ENCODE results near the gene CREB3L1. TPM values are rescaled to one million over a fixed set of nuclear protein-coding genes. Genes with fewer than 3 reads are reported as not detected.

CREB3L1 gene
- total and polyA plus RNA-seq, 2 donors from 2014 or later = 2.5 to 7.3 TPM

DNA sequence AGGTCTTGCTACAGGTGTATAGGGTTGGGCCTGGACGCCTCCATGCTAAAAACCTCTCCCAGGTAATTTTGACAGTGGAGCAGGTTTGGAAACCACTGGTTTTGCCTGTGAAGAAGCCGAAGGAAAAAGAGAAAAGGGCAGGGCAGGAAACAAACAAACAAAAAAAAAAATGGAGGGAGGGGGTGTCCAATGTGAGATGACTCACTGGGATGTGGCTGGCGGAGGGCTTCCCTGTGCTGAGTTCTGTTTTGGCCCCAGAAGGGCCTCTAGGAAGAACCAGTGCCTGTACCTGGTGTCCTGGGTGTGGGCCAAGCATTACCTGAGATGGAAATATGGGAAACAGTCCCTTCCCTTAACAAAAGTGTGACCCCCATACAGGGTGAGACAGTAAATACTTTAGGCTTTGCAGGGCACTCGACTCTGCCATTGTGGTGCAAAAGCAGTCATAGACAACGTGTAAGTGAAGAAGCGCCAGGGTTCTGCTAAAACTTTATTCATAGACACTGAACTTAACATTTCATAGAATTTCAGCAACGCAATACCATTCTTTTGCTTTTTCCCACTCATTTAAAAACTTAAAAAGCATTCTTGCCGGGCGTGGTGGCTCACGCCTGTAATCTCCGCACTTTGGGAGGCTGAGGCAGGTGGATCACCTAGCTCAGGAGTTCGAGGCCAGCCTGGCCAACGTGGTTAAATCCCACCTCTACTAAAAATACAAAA is 60.3 kb downstream of the CREB3L1 start:
- no peak for DNase-seq
- no peak overlapping the region for H3K27ac ChIP-seq (ENCODE audit: low read depth in 2 of 2, low read length in 2 of 2)
- H3K27me3 ChIP-seq (ENCODE audit: control insufficient read depth, insufficient read depth, low read length) = no peaks in the 10 kb centered on the region
- no peaks in the 10 kb centered on the region for H3K9me3 ChIP-seq (ENCODE audit: control insufficient read depth in 2 of 3, insufficient read depth in 1 of 3, low read length in 3 of 3)
- H3K9ac ChIP-seq (ENCODE audit: low read length in 3 of 3) = no peak overlapping the region
- FAIRE-seq = no peak
- H3K36me3 ChIP-seq (ENCODE audit: control insufficient read depth in 2 of 3, insufficient read depth in 3 of 3, low read length in 3 of 3) = no peaks in the 10 kb centered on the region
- intact Hi-C loops (cut with DNase I) = no loop called here
- no peak overlapping the region for H3K4me3 ChIP-seq (ENCODE audit: low read length in 3 of 3)
- TF ChIP-seq, protein P1, sequence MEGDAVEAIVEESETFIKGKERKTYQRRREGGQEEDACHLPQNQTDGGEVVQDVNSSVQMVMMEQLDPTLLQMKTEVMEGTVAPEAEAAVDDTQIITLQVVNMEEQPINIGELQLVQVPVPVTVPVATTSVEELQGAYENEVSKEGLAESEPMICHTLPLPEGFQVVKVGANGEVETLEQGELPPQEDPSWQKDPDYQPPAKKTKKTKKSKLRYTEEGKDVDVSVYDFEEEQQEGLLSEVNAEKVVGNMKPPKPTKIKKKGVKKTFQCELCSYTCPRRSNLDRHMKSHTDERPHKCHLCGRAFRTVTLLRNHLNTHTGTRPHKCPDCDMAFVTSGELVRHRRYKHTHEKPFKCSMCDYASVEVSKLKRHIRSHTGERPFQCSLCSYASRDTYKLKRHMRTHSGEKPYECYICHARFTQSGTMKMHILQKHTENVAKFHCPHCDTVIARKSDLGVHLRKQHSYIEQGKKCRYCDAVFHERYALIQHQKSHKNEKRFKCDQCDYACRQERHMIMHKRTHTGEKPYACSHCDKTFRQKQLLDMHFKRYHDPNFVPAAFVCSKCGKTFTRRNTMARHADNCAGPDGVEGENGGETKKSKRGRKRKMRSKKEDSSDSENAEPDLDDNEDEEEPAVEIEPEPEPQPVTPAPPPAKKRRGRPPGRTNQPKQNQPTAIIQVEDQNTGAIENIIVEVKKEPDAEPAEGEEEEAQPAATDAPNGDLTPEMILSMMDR (IDR thresholded peaks at IDR 0.05; ENCODE audit: borderline replicate concordance, extremely low read depth, insufficient read depth) = no peak
- peaks cover 0 to 29% (median 0%) of the 10 kb centered on the region in 3 donors for H3K4me1 ChIP-seq (ENCODE audit: control insufficient read depth in 2 of 3, insufficient read depth in 2 of 3, low read depth in 1 of 3, low read length in 3 of 3)

DNA sequence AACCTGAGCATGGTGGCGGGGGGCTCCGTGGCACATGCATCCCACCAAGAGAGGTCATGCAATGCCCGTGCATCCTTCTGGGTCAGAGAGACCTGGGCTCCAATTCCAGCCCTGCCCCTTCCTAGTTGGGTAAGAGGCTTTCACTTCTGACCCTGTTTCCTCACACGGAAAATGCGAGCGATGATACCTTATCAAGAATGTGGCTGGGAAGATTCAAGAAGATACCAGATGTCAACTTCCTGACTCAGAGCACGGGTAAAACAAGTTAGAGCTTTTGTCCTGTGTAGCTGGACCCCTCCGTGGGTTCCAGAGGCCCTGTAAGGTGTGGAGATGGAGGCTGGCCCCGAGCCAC is 61.1 kb downstream of the CREB3L1 start:
- no peaks in the 10 kb centered on the region for H3K9me3 ChIP-seq (ENCODE audit: control insufficient read depth in 2 of 3, insufficient read depth in 1 of 3, low read length in 3 of 3)
- TF ChIP-seq, protein P1 (IDR thresholded peaks at IDR 0.05; ENCODE audit: borderline replicate concordance, extremely low read depth, insufficient read depth) = no peak
- H3K27me3 ChIP-seq (ENCODE audit: control insufficient read depth, insufficient read depth, low read length) = no peaks in the 10 kb centered on the region
- intact Hi-C loops (cut with DNase I) = no loop called here
- H3K36me3 ChIP-seq (ENCODE audit: control insufficient read depth in 2 of 3, insufficient read depth in 3 of 3, low read length in 3 of 3) = no peaks in the 10 kb centered on the region
- peaks cover 0 to 26% (median 0%) of the 10 kb centered on the region in 3 donors for H3K4me1 ChIP-seq (ENCODE audit: control insufficient read depth in 2 of 3, insufficient read depth in 2 of 3, low read depth in 1 of 3, low read length in 3 of 3)
- H3K27ac ChIP-seq (ENCODE audit: low read depth in 2 of 2, low read length in 2 of 2) = peak overlapping the region; percentile 76 to 90
- H3K9ac ChIP-seq (ENCODE audit: low read length in 3 of 3) = peak overlapping the region in 1 of 3 donors; percentile 67
- no peak for DNase-seq
- no peak for FAIRE-seq
- H3K4me3 ChIP-seq (ENCODE audit: low read length in 3 of 3) = peak overlapping the region in 2 of 3 donors; percentile 29 to 55

DNA sequence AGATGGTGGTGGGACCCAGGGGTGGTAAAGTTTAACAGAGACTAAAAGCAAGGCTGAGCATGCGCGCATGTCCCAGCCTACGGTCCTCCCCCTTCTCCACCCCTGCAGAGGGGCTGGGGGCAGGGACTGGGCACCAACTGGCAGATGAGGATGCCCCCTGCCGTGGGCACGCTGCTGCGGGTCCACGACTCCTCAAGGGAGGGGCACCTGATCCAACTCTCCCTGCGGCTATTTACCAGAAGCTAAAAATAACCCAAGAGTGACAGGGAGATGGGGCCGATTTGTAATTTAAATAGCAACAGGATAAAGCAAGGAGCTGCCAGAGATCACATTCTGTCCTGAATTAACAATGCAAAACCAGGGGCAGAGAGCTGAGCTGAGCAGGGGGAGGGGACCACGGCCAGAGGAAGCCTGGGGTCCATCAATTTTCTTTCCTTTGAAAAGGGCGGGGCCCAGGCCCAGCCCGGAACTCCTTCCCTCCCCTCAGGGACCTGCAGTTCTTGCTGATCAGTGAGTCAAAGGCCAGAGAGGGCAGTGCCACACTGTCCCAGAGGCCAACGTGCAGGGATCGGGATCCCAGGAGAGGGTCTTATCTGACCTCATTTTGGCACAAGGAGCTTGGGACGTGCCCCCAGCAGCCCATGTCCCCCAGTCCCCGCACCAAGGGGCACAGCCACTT is 61.7 kb downstream of the CREB3L1 start:
- peak overlapping the region; percentile 76 to 90 for H3K27ac ChIP-seq (ENCODE audit: low read depth in 2 of 2, low read length in 2 of 2)
- intact Hi-C loops (cut with DNase I) = no loop called here

More for the DNA sequence above, 61.7 kb downstream of the CREB3L1 start:
- DNase-seq (peak; percentile 71 to 89 (median 81)), FAIRE-seq (no peak)
- Histone ChIP-seq H3K27me3 (ENCODE audit: control insufficient read depth, insufficient read depth, low read length) (no peaks in the 10 kb centered on the region), H3K36me3 (ENCODE audit: control insufficient read depth in 2 of 3, insufficient read depth in 3 of 3, low read length in 3 of 3) (no peaks in the 10 kb centered on the region), H3K9ac (ENCODE audit: low read length in 3 of 3) (peak overlapping the region in 1 of 3 donors; percentile 67), H3K4me1 (ENCODE audit: control insufficient read depth in 2 of 3, insufficient read depth in 2 of 3, low read depth in 1 of 3, low read length in 3 of 3) (peaks cover 0 to 26% (median 0%) of the 10 kb centered on the region in 3 donors), H3K9me3 (ENCODE audit: control insufficient read depth in 2 of 3, insufficient read depth in 1 of 3, low read length in 3 of 3) (no peaks in the 10 kb centered on the region), H3K4me3 (ENCODE audit: low read length in 3 of 3) (peak overlapping the region in 2 of 3 donors; percentile 29 to 55)
- TF ChIP-seq, protein P1 (IDR thresholded peaks at IDR 0.05; ENCODE audit: borderline replicate concordance, extremely low read depth, insufficient read depth) = no peak

Data from kidney (tissue), 14 donors.